Measurements from ENCODE around the gene CASD1.

CASD1 gene

GRCh38 chr7:94579470-94579869 is 69.9 kb downstream of the CASD1 start:
- no peak for DNase-seq (ENCODE audit: low read depth in 2 of 2)

DNA sequence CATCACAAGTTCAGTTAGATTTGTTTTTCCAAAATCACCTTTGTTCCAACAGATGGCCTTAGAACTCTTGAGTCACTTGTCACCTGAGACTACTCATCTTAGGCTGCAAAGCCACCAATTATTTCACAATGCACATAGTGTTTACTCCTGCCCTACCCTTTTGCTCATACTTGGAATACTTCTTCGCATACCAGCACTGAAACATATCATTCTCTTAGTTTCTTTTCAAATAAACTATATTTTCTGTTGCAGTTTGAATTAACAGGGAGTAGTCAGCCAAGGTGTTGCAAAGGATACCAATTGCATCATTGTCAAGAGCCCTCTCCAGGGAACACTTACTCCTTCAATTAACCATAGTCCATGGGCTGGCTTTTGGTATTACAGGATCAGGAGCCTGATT is 71.0 kb downstream of the CASD1 start:
- DNase-seq (ENCODE audit: low read depth in 2 of 2) = no peak

DNA sequence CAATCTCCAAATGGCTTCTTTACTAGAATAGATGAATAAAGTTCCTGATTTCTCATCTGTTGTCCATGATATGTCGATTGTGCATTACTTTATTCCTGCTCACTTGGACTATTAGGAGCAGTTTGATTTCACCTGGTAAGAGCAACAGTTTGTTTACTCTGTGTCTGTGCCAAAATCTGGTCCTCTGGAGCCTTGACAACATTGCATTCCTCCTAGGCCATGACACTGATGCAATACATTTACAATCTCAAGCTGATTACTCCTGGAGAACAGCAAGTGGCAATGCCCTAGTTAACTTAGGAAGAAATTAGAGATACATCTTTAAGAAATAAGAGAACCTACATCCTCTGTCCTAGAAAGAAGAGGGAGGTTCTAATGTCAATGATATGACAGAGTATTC is 74.5 kb downstream of the CASD1 start:
- DNase-seq (ENCODE audit: low read depth in 2 of 2) = no peak

DNA sequence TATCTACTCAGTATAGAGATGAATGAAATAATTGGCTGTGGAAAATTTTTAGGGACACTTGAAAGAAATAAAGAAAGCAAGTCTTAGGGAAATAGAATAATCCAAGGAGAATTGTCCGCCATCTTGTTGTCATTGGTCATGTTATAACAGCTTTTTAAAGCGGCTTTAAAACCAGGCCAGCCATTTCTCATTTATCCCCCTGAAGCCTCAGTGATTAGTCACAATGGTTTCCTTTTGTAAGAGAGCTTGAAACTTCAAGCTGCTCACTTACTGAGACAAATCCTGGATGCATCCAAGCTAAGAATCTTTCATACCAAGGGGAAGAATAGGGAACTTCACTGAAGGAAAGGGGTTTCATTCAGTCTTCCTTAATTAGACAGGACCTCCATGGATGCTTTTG is 78.5 kb downstream of the CASD1 start:
- DNase-seq (ENCODE audit: low read depth in 2 of 2) = no peak

DNA sequence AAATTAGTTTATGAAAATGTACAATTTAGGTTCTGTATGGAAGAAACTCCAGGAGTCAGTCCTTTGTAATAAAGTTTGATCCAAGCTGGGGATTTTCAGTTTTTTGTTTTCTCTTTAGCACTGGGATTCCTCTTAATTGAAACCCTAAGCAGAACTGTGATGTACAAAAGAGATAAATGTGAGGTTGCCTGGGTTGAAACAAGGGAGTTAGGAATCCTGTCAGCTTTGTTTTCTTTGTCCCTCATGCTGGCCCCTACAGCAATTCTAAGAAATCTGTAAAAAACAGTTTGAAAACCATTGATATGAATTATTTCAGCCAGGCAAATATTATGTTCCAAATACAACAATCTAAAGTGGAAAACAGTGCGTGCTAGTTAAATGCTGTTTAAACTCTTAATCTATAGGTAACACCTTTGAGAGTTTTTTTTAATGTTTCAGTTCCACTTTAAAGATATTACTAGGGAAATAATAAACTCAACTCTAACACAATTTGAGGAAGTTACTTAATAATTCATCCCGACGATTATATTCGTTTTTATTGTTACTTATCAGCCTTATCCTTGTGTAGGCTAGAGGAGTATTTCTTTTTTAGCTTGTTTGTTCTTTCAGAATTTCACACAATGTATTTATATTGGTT is 81.0 kb downstream of the CASD1 start:
- no peak for DNase-seq (ENCODE audit: low read depth in 2 of 2)

GRCh38 chr7:94591176-94591575 is 81.6 kb downstream of the CASD1 start:
- no peak for DNase-seq (ENCODE audit: low read depth in 2 of 2)

- no peak for DNase-seq (ENCODE audit: low read depth in 2 of 2)
Measured at GRCh38 chr7:94594882-94595281, 85.3 kb downstream of the CASD1 start.

DNA sequence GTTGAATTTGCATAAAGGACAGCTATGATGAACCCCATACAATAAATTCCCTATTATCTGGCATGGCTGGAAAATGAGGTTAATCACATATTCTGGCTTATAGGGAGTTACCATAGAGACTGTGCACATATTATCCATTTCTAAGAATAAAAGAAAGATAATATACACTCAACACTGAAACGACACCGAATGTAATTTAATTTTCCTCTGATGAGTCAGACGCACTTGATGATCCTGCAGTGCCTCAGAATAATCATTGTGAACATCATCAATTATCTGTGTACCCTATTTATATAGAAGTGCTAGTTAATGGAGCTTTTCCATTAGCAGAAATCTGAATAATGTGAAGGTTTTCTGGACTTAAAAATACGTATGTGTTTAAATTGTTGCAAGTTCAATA is 86.1 kb downstream of the CASD1 start:
- DNase-seq (ENCODE audit: low read depth in 2 of 2) = no peak

DNA sequence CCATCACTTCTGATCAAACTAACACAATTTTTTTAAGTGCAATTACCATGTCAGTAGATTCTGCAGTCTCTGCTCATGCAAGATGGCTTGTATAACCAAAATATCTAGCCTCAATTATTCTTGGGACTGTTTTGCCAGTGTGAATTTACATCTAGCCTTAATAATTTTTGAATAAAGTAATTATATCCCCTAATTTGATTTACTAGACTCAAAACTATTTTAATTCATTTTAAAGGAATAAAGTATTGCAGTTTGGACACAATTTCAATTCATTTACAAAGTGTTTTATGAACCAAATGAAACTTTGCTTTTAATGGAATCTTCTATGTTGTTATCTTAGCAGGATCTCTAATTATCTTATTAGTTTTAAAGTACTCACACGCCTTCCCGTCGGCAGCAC is 90.7 kb downstream of the CASD1 start:
- DNase-seq (ENCODE audit: low read depth in 2 of 2) = no peak

DNA sequence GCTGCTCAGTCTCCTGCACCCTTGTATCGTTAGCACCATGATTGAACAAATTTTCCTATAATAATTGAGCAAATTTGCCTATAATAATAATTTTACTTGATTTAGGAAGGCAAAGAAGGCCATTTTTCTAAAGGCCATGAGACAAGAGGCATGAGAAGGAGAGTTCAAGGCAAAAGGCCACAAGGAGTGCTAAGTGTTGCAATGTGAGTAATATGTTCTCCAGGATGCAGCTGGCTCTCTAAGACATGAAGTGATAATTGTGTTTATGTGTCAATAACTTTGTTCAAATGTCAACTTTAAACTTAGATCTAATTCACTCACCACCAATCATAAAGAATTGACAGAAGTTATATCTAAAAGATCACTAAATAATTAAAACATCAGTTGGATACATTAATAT is 92.6 kb downstream of the CASD1 start:
- DNase-seq (ENCODE audit: low read depth in 2 of 2) = no peak

DNA sequence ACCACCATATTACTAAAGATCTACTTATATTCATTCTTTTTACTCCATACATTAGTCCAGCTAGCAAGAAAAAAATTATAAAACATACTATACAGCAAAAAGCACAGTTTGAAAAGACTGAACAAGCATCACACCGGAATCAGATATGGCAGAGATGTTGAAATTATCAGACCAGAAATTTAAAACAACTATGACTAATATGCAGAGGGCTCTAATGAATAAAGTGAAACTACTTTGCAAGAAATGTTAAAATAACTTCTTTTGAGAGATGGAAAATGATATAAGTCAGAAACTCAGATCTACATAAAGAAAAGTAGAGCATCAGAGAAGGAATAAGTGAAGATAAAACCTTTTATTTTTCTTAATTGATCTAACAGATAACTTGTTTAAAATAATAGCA is 95.4 kb downstream of the CASD1 start:
- no peak for DNase-seq (ENCODE audit: low read depth in 2 of 2)

Data from stimulated activated CD4-positive, alpha-beta T cell treated with anti-CD3 and anti-CD28 coated beads, Interleukin-4, amount 100 ng/mL, for 48 hours (primary cell).